AG10803 (cell line): ENCODE measurements around the gene RBM38.

Experiments
- DNase-seq: peaks from one replicate; pipeline ENCODE4 v3.0.0; 2010; ENCODE audit warnings: low read depth
- H3K4me3 ChIP-seq: 2 replicates; pipeline ENCODE4 v1.5.1; 2011; ENCODE audit warnings: mild to moderate bottlenecking, low read length, control low read depth
- TF ChIP-seq, protein P1 (sequence below): conservative IDR thresholded peaks from 2 replicates; pipeline ENCODE4 v1.5.1; 2011; ENCODE audit warnings: mild to moderate bottlenecking, low read length, control low read depth, inconsistent platforms

RBM38 gene

GRCh38 chr20:57405236-57406016, 14.2 kb downstream of the RBM38 start:
- H3K4me3 ChIP-seq: no peak overlapping the region
- TF ChIP-seq, protein P1, sequence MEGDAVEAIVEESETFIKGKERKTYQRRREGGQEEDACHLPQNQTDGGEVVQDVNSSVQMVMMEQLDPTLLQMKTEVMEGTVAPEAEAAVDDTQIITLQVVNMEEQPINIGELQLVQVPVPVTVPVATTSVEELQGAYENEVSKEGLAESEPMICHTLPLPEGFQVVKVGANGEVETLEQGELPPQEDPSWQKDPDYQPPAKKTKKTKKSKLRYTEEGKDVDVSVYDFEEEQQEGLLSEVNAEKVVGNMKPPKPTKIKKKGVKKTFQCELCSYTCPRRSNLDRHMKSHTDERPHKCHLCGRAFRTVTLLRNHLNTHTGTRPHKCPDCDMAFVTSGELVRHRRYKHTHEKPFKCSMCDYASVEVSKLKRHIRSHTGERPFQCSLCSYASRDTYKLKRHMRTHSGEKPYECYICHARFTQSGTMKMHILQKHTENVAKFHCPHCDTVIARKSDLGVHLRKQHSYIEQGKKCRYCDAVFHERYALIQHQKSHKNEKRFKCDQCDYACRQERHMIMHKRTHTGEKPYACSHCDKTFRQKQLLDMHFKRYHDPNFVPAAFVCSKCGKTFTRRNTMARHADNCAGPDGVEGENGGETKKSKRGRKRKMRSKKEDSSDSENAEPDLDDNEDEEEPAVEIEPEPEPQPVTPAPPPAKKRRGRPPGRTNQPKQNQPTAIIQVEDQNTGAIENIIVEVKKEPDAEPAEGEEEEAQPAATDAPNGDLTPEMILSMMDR: no peak
- DNase-seq: no peak

GRCh38 chr20:57407541-57407956, 16.4 kb downstream of the RBM38 start:
- TF ChIP-seq, protein P1: no peak
- no peak overlapping the region for H3K4me3 ChIP-seq
- DNase-seq: no peak

GRCh38 chr20:57408131-57408530, 16.9 kb downstream of the RBM38 start:
- H3K4me3 ChIP-seq: no peak overlapping the region
- TF ChIP-seq, protein P1: no peak
- DNase-seq: no peak

- TF ChIP-seq, protein P1: no peak
- H3K4me3 ChIP-seq: no peak overlapping the region
- DNase-seq: no peak
These were observed 17.5 kb downstream of the RBM38 start for GRCh38 chr20:57408536-57409233.

- no peak for DNase-seq
- TF ChIP-seq, protein P1: no peak
These were observed 18.1 kb downstream of the RBM38 start for GRCh38 chr20:57409316-57409671.

DNA sequence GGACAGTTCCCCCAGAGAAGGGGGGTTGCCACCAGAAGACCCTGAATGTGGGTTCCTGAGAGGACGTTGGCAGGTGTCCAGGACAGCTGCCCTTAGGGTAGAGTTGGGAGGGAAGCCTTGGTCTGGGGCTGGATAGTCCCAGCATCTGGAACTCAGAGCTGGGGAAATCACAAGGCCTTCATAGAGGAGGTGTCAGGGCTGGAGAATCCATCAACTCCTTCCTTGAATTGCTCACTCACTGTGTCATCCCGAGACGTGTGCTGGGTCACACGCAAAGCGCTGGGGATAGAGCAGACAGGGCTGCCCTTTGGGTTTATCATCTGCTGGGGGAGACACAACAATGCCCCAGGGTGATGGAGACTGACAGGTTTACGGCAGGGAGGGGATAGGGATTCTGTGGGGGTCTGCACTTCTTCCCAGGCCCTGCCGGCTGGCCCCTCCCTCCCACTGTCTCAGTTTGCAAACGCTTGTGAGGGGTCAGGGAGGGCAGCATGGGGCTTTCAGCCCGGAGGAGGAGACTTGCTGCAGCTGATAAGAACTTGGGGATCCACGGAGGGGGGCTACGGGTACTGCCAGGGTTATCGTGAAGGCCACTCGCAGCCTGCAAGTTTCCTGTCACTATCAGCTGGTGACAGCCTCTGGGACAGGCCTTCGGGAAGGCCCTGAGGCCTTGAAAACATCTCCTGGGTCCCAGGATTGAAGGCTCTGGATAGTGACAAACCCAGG, 18.6 kb downstream of the RBM38 start:
- TF ChIP-seq, protein P1: no peak
- DNase-seq: no peak
- H3K4me3 ChIP-seq: no peak overlapping the region

More at GRCh38 chr20:57409316-57409671, 18.1 kb downstream of the RBM38 start:
- no peak overlapping the region for H3K4me3 ChIP-seq
